Smooth muscle cell of the coronary artery (primary cell): ENCODE data around the gene DDAH2. TPM values are rescaled to one million over a fixed set of nuclear protein-coding genes. Genes with fewer than 3 reads are reported as not detected.

Experiments
- total RNA-seq: library from RNA; depleted of rRNA; stranded (reverse); fragments of >200 nt; gene quantifications from 2 replicates; pipeline ENCODE4 v1.2.3, GENCODE V29; 2014; ENCODE audit warnings: low replicate concordance

DDAH2 gene
- 108 and 116 TPM in 2 replicates for total RNA-seq

GRCh38 chr6:31728767-31729514, at the start of gene DDAH2:
Gene DDAH2 (minus strand): TSS chr6:31729299. CDS start chr6:31729161, 138 bp downstream.

GRCh38 chr6:31776989-31777666, 48.0 kb upstream of the DDAH2 start, which contains the start of gene VWA7:
Gene VWA7 (minus strand): TSS chr6:31777328. CDS start chr6:31776779, 549 bp downstream.

DNA sequence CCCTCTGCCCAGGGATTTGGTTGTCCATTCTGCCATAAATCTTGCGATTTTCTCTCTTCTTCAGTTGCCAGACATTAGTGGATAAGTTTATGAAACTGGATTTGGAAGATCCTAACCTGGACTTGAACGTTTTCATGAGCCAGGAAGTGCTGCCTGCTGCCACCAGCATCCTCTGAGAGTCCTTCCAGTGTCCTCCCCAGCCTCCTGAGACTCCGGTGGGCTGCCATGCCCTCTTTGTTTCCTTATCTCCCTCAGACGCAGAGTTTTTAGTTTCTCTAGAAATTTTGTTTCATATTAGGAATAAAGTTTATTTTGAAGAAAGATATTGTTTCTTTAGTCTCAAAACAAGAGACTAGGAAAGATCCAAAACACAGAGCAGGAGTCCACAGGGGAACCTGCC, 33.3 kb upstream of the DDAH2 start, which contains the start of gene SAPCD1:
Gene SAPCD1, plus strand, starts transcription at position 301 of the 400 bp plus-strand sequence. CDS start 399 bp downstream, outside the sequence.

DNA sequence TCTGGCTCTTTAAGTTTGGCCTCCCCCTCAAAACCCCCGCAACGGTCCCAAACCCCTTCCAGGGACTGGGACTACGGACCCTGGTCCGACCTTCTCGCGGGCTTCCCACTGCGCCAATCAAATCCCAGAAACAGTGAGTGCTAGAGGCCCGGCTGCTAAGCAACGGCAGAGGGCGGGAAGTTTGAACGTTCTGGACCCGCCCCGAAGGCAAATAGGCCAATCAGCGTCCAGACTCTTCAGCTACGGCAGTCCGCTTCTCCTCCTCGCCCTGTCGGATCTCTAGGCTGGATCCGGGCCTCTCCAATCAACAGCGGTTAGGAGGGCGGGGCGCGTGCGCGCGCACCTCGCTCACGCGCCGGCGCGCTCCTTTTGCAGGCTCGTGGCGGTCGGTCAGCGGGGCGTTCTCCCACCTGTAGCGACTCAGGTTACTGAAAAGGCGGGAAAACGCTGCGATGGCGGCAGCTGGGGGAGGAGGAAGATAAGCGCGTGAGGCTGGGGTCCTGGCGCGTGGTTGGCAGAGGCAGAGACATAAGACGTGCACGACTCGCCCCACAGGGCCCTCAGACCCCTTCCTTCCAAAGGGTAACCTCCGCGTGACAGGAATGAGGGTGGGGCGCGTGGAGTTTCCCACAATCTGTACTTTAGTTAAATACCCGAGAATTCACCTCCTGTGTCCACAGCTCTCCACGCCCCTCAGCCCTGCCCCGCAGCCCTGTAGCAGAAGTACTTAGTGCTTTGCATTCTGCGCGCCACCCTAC, 10.7 kb upstream of the DDAH2 start, which contains the start of gene MSH5:
Gene MSH5, plus strand, starts transcription at position 367 of the 758 bp plus-strand sequence. CDS start 462 bp downstream, outside the sequence.

GRCh38 chr6:31736021-31736767, 7.1 kb upstream of the DDAH2 start, which contains the start of gene CLIC1:
Gene CLIC1 (minus strand): TSS chr6:31736530. CDS start chr6:31736300, 230 bp downstream.

DNA sequence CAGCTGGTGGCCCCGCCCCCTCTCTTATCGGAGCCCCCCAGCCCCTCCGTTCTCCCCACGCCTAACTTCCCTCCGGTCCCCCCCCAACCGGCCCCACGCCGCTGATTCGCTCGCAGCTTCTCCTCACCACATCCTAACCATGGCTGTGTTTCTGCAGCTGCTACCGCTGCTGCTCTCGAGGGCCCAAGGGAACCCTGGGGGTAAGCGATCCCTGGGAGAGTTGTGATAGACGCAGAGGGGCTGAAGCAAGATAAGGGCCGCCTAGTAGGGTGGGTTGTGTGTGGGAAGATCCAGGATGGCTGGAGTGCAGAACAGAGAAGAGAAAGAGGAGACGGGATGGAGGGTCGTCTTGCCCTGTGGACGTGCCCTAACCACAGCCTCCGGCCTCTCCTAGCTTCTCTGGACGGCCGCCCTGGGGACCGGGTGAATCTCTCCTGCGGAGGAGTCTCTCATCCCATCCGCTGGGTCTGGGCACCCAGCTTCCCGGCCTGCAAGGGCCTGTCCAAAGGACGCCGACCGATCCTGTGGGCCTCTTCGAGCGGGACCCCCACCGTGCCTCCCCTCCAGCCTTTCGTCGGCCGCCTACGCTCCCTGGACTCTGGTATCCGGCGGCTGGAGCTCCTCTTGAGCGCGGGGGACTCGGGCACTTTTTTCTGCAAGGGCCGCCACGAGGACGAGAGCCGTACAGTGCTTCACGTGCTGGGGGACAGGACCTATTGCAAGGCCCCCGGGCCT, 5.7 kb downstream of the DDAH2 start, which contains the start of gene MPIG6B:
Gene MPIG6B, plus strand, starts transcription at position 129 of the 735 bp plus-strand sequence. Its CDS starts 11 bp downstream, at position 140.

DNA sequence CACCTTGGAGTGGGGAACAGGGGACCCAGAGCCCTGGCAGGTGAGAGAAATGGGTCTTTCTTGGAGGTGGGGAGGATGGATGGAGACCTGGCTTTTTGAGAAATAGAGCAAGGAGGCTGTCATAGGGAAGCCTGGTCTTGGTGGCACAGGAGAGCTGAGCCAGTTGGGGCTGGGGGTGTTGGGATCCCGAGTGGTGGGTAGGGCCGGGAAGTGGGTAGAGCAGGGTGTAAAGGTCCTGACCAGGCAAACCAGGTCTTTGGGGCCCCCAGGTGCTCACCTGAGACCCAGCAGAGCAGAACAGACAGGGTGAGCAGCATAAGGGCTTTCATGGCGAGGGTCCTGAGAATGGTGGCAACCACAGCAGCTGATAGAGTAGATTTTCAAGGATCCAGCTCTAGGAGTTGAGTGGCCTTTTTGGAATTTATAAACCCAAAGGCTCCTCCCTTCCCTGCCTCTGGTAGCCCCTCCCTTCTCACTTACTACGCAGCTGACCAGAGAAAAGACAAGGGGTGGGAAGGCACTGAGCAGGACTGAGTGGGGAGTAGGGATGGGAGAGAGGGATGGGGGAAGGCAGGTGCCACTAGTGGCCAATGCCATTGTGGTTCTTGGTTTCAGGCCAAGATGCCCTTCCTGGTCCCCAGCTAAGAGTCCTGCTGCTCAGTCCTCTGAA, 7.6 kb downstream of the DDAH2 start, which contains the start of gene LY6G6C:
Gene LY6G6C, minus strand, starts transcription at position 396 of the 670 bp plus-strand sequence. Its CDS starts 67 bp downstream, at position 329.

GRCh38 chr6:31715022-31715958, 13.8 kb downstream of the DDAH2 start, which contains the start of gene LY6G6D:
Gene LY6G6D (plus strand): TSS chr6:31715348. CDS start chr6:31715356, 8 bp downstream.

GRCh38 chr6:31706599-31706998, 22.5 kb downstream of the DDAH2 start, which contains the start of gene LY6G6F:
Gene LY6G6F (plus strand): TSS chr6:31706866. CDS start chr6:31706907, 41 bp downstream.

GRCh38 chr6:31702819-31703716, 26.0 kb downstream of the DDAH2 start, which contains the start of gene ABHD16A:
Gene ABHD16A (minus strand): TSS chr6:31703324. CDS start chr6:31703281, 43 bp downstream.

DNA sequence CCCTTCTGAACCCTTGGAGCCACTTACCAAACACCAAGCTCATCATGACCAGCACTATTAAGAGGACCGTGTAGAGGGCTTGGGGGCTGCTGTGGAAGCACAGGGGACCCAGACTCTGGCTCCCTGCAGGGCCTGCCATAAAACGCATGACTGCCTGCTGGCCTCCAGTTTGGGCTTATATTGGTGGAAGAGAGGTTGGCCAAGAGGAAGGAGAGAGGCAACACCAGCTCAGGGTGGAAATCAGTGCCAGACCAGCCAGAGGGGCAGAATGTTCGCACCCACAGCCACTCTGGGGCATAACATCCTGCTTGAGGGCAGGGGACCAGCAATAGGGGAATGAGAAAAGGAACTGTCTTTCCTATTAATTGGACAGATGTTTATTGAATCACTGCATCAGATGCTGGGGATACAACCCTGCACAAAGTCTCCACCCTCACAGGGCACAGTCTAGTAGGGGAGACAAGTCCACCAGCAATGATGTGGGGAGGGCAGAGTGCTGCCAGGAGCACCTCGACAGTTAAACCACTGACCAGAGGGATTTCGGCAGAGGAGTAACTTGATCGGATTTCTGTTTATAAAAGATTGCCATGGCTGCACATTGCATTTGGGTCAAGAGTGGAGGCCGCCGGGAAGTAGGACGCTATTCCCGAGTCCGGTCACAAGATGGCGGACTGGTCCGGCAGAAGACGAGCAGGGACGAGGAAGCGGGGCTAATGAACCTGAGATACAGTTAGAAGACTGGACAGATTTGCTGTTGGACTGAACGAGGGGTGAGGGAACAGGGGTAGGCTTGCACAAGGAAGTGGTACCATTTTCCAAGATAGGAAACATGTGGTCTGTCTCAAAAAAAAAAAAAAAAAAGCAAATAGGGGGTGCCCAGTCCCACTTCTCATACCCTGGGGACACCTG, 48.6 kb downstream of the DDAH2 start, which contains the start of gene LY6G5C:
Gene LY6G5C, minus strand, starts transcription at position 842 of the 909 bp plus-strand sequence. Its CDS starts 694 bp downstream, at position 148.

Other genes with a start within 250 kb of the DDAH2 start
- 5.5 and 8.8 TPM in 2 replicates for gene MICB, start 231.2 kb downstream of the DDAH2 start, total RNA-seq
- not detected in 2 replicates for gene MCCD1, start 200.3 kb downstream of the DDAH2 start, total RNA-seq
- 238 and 398 TPM in 2 replicates for gene DDX39B, start 187.3 kb downstream of the DDAH2 start, total RNA-seq
- 2.6 and 6.0 TPM in 2 replicates for gene ATP6V1G2, start 182.7 kb downstream of the DDAH2 start, total RNA-seq
- 26.1 and 28.2 TPM in 2 replicates for gene NFKBIL1, start 181.7 kb downstream of the DDAH2 start, total RNA-seq
- gene LTA, start 157.0 kb downstream of the DDAH2 start, total RNA-seq = not detected in 2 replicates
- gene TNF, start 153.7 kb downstream of the DDAH2 start, total RNA-seq = not detected in 2 replicates
- not detected in 2 replicates for gene LTB, start 146.9 kb downstream of the DDAH2 start, total RNA-seq
- 0.30 TPM in 1 of 2 replicates, not detected in the other for gene LST1, start 143.0 kb downstream of the DDAH2 start, total RNA-seq
- gene NCR3, start 136.3 kb downstream of the DDAH2 start, total RNA-seq = not detected in 2 replicates
- not detected in 2 replicates for gene AIF1, start 114.1 kb downstream of the DDAH2 start, total RNA-seq
- 13.9 and 24.8 TPM in 2 replicates for gene PRRC2A, start 108.6 kb downstream of the DDAH2 start, total RNA-seq
- 54.9 and 100 TPM in 2 replicates for gene BAG6, start 76.6 kb downstream of the DDAH2 start, total RNA-seq
- 0.70 and 1.5 TPM in 2 replicates for gene APOM, start 73.4 kb downstream of the DDAH2 start, total RNA-seq
- 16.6 and 18.2 TPM in 2 replicates for gene C6orf47, start 68.5 kb downstream of the DDAH2 start, total RNA-seq
- gene GPANK1, start 64.3 kb downstream of the DDAH2 start, total RNA-seq = 6.1 and 13.6 TPM in 2 replicates
- gene CSNK2B, start 63.2 kb downstream of the DDAH2 start, total RNA-seq = 71.1 and 94.1 TPM in 2 replicates
- gene LY6G5B, start 59.3 kb downstream of the DDAH2 start, total RNA-seq = 2.2 and 4.0 TPM in 2 replicates
- 0.15 TPM in 1 of 2 replicates, not detected in the other for gene LY6G5C, start 48.2 kb downstream of the DDAH2 start, total RNA-seq
- 51.3 and 104 TPM in 2 replicates for gene ABHD16A, start 26.0 kb downstream of the DDAH2 start, total RNA-seq
- not detected in 2 replicates for gene LY6G6F, start 22.4 kb downstream of the DDAH2 start, total RNA-seq
- not detected in 2 replicates for gene LY6G6D, start 14.0 kb downstream of the DDAH2 start, total RNA-seq
- not detected in 2 replicates for gene LY6G6C, start 7.6 kb downstream of the DDAH2 start, total RNA-seq
- not detected in 2 replicates for gene MPIG6B, start 5.9 kb downstream of the DDAH2 start, total RNA-seq
- 395 and 679 TPM in 2 replicates for gene CLIC1, start 7.2 kb upstream of the DDAH2 start, total RNA-seq
- 2.5 and 4.0 TPM in 2 replicates for gene MSH5, start 10.7 kb upstream of the DDAH2 start, total RNA-seq
- 0.53 and 0.70 TPM in 2 replicates for gene SAPCD1, start 33.4 kb upstream of the DDAH2 start, total RNA-seq
- 0.15 and 0.23 TPM in 2 replicates for gene VWA7, start 48.0 kb upstream of the DDAH2 start, total RNA-seq
- 37.9 and 59.7 TPM in 2 replicates for gene VARS1, start 66.5 kb upstream of the DDAH2 start, total RNA-seq
- 24.6 and 27.8 TPM in 2 replicates for gene LSM2, start 77.7 kb upstream of the DDAH2 start, total RNA-seq
- 0.98 and 4.1 TPM in 2 replicates for gene HSPA1L, start 86.0 kb upstream of the DDAH2 start, total RNA-seq
- gene HSPA1A, start 86.2 kb upstream of the DDAH2 start, total RNA-seq = 47.1 and 396 TPM in 2 replicates
- 66.7 and 494 TPM in 2 replicates for gene HSPA1B, start 98.4 kb upstream of the DDAH2 start, total RNA-seq
- gene NEU1, start 133.5 kb upstream of the DDAH2 start, total RNA-seq = 54.9 and 72.8 TPM in 2 replicates
- not detected in 2 replicates for gene SLC44A4, start 149.7 kb upstream of the DDAH2 start, total RNA-seq
- gene EHMT2, start 168.4 kb upstream of the DDAH2 start, total RNA-seq = 41.5 and 175 TPM in 2 replicates
- 6.2 and 12.4 TPM in 2 replicates for gene ZBTB12, start 172.8 kb upstream of the DDAH2 start, total RNA-seq
- gene C2, start 198.4 kb upstream of the DDAH2 start, total RNA-seq = 0.90 and 26.7 TPM in 2 replicates
- 15.0 and 108 TPM in 2 replicates for gene CFB, start 216.8 kb upstream of the DDAH2 start, total RNA-seq
- 77.8 and 109 TPM in 2 replicates for gene NELFE, start 229.7 kb upstream of the DDAH2 start, total RNA-seq
- gene SKIC2, start 229.9 kb upstream of the DDAH2 start, total RNA-seq = 48.6 and 68.8 TPM in 2 replicates
- gene DXO, start 242.8 kb upstream of the DDAH2 start, total RNA-seq = 6.9 and 12.9 TPM in 2 replicates